GM19240 (cell line): Measurements from ENCODE around the gene MAPK7.

Source experiments
- DNase-seq: peaks from one replicate; pipeline ENCODE4 v3.0.0; 2011; ENCODE audit warnings: low spot score; ENCODE audit not compliant: insufficient read length

The MAPK7 gene

DNA sequence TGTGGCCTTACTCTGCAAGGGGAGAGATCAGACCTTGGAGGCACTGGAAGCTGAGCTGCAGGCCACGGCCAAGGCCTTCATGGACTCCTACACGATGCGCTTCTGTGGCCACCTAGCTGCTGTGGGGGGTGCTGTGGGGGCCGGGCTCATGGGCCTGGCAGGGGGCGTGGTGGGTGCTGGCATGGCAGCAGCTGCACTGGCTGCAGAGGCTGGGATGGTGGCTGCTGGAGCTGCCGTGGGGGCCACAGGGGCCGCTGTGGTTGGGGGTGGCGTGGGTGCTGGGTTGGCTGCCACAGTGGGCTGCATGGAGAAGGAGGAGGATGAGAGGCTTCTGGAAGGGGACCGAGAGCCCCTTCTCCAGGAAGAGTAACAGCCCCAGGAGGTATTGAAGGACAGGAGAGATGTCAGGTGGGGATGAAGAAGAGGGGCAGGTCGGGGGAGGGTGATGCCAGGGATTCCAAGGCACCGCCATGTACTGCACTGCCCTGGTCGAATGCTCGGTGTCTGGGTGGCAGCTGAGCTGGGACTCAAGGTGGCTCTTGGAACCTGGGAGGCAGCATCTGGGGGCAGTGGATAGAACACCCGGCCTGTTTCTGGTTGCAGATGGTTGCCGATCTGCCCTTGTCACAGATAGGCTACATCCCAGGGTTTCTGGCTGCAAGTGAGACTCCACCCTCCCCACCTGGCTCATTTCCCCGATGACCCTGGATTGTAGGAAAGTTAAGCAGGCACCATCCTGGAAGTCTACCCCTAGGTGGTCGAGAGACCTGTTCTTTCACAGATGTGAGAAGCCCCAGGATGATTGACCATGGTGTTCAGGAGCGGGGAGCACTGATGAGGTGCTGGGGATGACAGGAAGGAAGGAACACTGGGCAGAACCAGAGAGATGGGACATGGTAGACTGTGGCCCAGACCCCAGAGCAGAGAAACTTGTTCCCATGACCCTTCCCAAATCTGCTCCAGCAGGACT lies 37.8 kb downstream of the MAPK7 start:
- DNase-seq: no peak

DNA sequence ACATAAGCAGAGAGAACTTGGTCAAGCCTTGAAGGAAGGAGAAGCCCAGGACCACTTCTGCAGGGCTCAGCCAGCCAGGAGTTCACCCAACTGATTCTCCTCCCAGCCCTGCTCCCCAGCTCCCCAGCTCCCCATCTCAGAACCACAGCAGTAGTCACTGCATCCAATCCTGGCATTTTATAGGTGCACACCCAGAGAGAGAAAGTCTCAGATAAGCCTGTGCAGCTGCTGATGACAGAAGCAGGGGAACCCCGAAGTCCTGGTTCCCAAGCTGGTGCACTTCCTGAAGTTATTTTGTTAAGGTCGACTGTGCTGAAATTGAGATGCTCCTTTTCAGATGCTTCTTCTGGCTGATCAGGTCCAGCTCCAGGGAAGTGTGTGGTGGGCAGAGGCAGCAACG lies 39.3 kb downstream of the MAPK7 start:
- no peak for DNase-seq

- no peak for DNase-seq
Observed at GRCh38 chr17:19418251-19418992, 40.1 kb downstream of the MAPK7 start.

DNA sequence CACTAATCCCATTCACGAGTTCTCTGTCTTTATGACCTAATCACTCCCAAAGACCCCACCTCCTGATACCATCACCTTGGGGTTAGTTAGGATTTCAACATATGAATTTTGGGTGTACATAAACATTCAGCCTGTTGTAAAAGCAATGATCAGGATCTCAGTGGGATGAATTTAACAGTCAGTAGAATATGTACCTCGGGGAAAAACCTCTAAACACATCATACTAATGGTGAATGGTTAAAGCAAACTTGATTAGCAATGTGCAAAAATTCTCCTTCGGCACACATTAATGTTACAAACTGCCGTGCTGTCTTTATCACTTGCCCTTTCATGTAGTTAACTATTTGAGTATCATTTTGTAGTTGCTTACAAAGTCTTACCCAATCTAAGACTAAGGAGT lies 42.9 kb downstream of the MAPK7 start:
- DNase-seq: no peak

- no peak for DNase-seq
Observed at GRCh38 chr17:19421926-19422325, 43.6 kb downstream of the MAPK7 start.

DNA sequence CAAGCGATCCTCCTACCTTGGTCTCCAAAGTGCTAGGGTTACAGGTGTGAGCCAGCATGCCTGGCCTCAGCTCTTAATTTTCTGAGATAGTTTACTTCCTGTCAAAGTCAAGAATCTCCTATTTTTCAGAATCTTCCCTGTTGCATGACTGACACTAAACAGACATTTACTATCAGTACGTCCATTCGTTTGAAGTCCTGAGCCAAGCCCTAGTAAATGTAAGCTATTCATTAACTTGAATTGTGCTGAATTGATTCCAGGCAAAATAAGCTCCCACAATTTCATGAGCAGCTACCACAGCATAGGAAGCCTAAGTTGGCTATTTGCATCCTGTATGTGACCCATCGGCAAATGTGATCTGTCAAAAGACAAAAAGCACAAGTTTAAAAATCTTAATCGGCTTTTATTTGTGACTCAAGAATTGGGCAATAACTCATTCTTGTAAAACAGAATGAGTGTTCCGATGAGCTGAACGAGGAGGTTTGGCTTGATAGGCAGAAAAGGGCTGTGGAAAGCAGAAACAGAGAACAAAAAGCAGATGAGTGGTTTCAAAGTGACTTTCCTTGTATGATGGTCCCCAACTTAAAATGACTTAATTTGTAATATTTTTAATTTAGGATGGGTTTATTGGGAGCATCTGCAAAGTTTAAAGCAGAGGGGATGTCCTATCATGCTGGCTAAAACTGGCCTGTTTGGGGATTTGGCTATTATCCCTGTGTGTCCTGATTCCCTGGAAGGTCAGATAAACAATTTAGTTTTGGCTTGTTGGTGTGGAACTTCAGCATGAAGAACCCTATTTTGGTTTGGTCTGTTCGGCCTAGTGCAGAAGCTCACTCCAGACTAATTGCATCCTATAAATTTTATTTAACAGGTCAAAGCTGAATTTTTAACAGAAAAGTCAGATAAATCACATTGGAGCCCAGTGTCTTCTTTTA lies 46.9 kb downstream of the MAPK7 start:
- DNase-seq: no peak

GRCh38 chr17:19426631-19427030 lies 48.3 kb downstream of the MAPK7 start:
- DNase-seq: no peak

GRCh38 chr17:19431691-19432090 lies 53.4 kb downstream of the MAPK7 start:
- no peak for DNase-seq
